ENCODE data around the gene CDHR2.

DNA sequence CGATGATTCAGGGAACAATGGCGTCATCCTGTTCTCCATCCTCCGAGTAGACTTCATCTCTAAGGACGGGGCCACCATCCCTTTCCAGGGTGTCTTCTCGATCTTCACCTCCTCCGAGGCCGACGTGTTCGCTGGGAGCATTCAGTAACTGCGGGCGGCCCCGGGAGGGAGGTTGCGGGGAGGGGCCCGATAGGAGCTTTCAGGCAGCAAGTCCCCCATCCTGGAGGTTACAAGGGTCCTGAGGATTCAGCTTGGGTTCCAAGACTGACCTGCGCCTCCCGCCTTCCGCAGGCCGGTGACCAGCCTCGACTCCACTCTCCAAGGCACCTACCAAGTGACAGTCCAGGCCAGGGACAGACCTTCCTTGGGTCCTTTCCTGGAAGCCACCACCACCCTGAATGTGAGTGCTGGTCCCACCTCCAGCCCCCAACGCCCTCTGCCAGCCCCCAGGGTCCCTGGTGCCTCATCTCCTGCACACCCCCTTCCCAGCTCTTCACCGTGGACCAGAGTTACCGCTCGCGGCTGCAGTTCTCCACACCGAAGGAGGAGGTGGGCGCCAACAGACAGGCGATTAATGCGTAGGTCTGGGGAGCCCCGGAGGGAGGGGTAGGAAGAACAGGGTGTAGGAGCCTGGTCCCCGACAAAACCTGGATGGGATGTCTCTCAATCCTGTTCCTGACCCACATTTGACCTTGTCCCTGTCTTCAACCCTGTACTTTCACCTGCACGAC, 40.1 kb downstream of the CDHR2 start:
- TF ChIP-seq MTF2 (CRISPR knock-in tag; IDR thresholded peaks at IDR 0.05; ENCODE audit: borderline replicate concordance), result no peak
- no peak for TF ChIP-seq NCOA5 (CRISPR knock-in tag; IDR thresholded peaks at IDR 0.05)
- TF ChIP-seq ZNF546 (CRISPR knock-in tag; conservative IDR thresholded peaks at IDR 0.05), result no peak
- no peak for TF ChIP-seq HMG20B (CRISPR knock-in tag; conservative IDR thresholded peaks at IDR 0.05)
- TF ChIP-seq CTCF (CRISPR knock-in tag; IDR thresholded peaks at IDR 0.05), result no peak
- no peak for TF ChIP-seq YY1 (IDR thresholded peaks at IDR 0.05; ENCODE audit: insufficient read depth, insufficient replicate concordance, low read depth, low read length)
- TF ChIP-seq ZNF607 (CRISPR knock-in tag; IDR thresholded peaks at IDR 0.05; ENCODE audit: borderline replicate concordance), result no peak
- no peak for TF ChIP-seq DZIP1 (CRISPR knock-in tag; IDR thresholded peaks at IDR 0.05)
- no peak for TF ChIP-seq CBX2 (IDR thresholded peaks at IDR 0.05; ENCODE audit: low read depth, low read length)
- no peak for TF ChIP-seq CBX2 (CRISPR knock-in tag; IDR thresholded peaks at IDR 0.05; ENCODE audit: low read depth)

All from HepG2 (cell line).